Esophagus muscularis mucosa (tissue), 4 donors: ENCODE results near the gene LHFPL6. TPM values are rescaled to one million over a fixed set of nuclear protein-coding genes. Genes with fewer than 3 reads are reported as not detected.

Source experiments
- DNase-seq: peaks from one replicate; pipeline ENCODE4 v3.0.0-alpha.2; 2017; ENCODE audit errors: extremely low spot score
- H3K27ac ChIP-seq, 4 donors: fragments of 200-600 bp; sonication (generic); replicated peaks in 1 of 4; 1 replicate in 3 of 4; 2 replicates in 1 of 4; pipeline ENCODE4 v1.5.1; 2016 to 2019; ENCODE audit warnings: mild to moderate bottlenecking in 1 of 4
- H3K27me3 ChIP-seq, 4 donors: fragments of 200-600 bp; sonication (generic); one replicate each; pipeline versions ENCODE4 v1.5.1 to v1.6.0; 2016 to 2019
- H3K36me3 ChIP-seq, 4 donors: fragments of 200-600 bp; sonication (generic); one replicate each; pipeline ENCODE4 v1.5.1; 2016 to 2019
- H3K4me1 ChIP-seq, 4 donors: fragments of 200-600 bp; sonication (generic); one replicate each; pipeline ENCODE4 v1.5.1; 2016 to 2019
- H3K4me3 ChIP-seq, 4 donors: fragments of 200-600 bp; sonication (generic); 1 replicate in 2 of 4; 2 replicates in 2 of 4; pipeline ENCODE4 v1.5.1; 2016 to 2019; ENCODE audit warnings: mild to moderate bottlenecking in 4 of 4, moderate library complexity in 1 of 4
- H3K9me3 ChIP-seq, 4 donors: fragments of 200-600 bp; sonication (generic); 1 replicate in 3 of 4; 2 replicates in 1 of 4; pipeline ENCODE4 v1.5.1; 2016 to 2019
- EP300 ChIP-seq: sonication (generic); formaldehyde crosslinking; IDR thresholded peaks from one replicate; pipeline ENCODE4 v1.6.1; 2017; ENCODE audit warnings: antibody characterized with exemption
- POLR2A ChIP-seq: fragments of 450-650 bp; IDR thresholded peaks from one replicate; pipeline ENCODE4 v1.6.1; 2017; ENCODE audit warnings: antibody characterized with exemption, moderate library complexity, mild to moderate bottlenecking, low read depth
- POLR2AphosphoS5 ChIP-seq, 2 donors: sonication (generic); formaldehyde crosslinking; IDR thresholded peaks; one replicate each; pipeline ENCODE4 v1.6.1; 2017; ENCODE audit warnings: antibody characterized with exemption in 2 of 2
- WGBS: methylation state at CpG from one replicate; pipeline ENCODE4 v1.1.5; 2018; 5-methylcytosine and 5-hydroxymethylcytosine counted together
- intact Hi-C: fragments of 100-400 bp; cut with DNase I; formaldehyde crosslinking; loops from one replicate; pipeline ENCODE4 v1.15.1; 2023
- total RNA-seq, 4 donors: library from RNA; depleted of rRNA; stranded (reverse); fragments of >200 nt; gene quantifications; one replicate each; pipeline versions ENCODE4 v1.1.0 to v1.2.1, GENCODE V29; 2016
- TF ChIP-seq, protein P1 (sequence below), 3 experiments: fragments of 200-600 bp in 2 of 3; fragments of 450-650 bp in 1 of 3; sonication (generic) in 2 of 3; IDR thresholded peaks; one replicate each; pipeline ENCODE4 v1.5.1; 2017 to 2019; ENCODE audit warnings: antibody characterized with exemption in 3 of 3, mild to moderate bottlenecking in 2 of 3, moderate library complexity in 1 of 3

The LHFPL6 gene
- total RNA-seq, 4 donors from 2014 or later, result 55.6 to 75.9 (median 72.0) TPM

DNA sequence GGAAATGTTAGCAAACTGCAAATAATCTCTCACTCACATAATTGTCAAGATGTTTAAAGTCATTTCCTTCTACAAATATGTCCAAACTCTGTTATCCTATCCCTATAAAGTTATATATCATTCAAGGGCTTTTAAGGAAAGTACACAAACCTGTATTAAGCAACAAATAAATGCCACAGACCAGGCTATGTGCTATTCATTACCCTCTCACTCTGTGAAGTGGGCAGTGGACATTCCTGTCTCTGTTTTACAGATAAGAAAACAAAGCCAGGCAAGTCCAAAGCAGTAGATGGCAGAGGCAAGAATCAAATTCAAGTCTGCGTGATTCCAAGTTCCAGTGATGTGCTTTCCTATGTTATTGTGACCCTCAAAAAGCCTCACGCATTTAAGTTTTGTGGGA lies 140.6 kb downstream of the LHFPL6 start:
- Histone ChIP-seq H3K27ac (no peak overlapping the region), H3K4me3 (no peak overlapping the region), H3K4me1 (peaks cover 0 to 21% (median 17%) of the 10 kb centered on the region in 4 donors), H3K9me3 (no peaks in the 10 kb centered on the region), H3K27me3 (no peaks in the 10 kb centered on the region), H3K36me3 (no peaks in the 10 kb centered on the region)
- WGBS, result 97% methylated on average over 2 of the region's 2 CpGs
- TF ChIP-seq, protein P1, sequence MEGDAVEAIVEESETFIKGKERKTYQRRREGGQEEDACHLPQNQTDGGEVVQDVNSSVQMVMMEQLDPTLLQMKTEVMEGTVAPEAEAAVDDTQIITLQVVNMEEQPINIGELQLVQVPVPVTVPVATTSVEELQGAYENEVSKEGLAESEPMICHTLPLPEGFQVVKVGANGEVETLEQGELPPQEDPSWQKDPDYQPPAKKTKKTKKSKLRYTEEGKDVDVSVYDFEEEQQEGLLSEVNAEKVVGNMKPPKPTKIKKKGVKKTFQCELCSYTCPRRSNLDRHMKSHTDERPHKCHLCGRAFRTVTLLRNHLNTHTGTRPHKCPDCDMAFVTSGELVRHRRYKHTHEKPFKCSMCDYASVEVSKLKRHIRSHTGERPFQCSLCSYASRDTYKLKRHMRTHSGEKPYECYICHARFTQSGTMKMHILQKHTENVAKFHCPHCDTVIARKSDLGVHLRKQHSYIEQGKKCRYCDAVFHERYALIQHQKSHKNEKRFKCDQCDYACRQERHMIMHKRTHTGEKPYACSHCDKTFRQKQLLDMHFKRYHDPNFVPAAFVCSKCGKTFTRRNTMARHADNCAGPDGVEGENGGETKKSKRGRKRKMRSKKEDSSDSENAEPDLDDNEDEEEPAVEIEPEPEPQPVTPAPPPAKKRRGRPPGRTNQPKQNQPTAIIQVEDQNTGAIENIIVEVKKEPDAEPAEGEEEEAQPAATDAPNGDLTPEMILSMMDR (IDR thresholded peaks at IDR 0.05), result no peak
- TF ChIP-seq POLR2AphosphoS5 (IDR thresholded peaks at IDR 0.05), result no peak
- no peak for TF ChIP-seq POLR2A
- no peak for TF ChIP-seq EP300
- DNase-seq, result no peak
- intact Hi-C loops, result no loop called here

DNA sequence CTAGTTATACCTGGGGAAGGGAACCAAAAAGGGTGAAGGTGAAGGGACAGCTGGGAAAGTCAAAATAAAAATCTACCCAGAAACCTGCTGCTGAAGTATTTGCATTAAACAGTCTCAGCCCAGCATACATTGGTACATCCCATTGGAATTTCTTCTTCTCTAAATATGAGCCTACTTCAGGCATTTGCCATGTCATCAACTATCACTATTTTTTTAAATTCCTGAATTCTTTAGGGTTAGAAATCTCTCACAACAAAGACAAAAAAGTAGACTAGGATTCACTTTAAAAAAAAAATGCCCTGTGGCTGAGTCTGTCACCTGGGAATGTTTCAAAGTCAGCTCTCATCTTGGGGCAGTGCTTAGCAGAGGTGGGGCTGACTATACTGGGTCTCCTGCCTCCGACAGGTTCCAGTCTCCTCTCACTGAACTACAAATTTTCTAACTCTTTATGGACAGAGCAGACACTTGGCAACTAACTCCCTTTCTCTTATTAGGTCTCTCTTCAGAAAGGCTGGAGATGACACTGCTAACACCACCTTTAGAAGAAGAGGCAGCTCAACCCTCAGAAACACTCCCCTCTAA lies 141.2 kb downstream of the LHFPL6 start:
- Histone ChIP-seq H3K4me1 (peaks cover 0 to 21% (median 17%) of the 10 kb centered on the region in 4 donors), H3K9me3 (no peaks in the 10 kb centered on the region), H3K27me3 (no peaks in the 10 kb centered on the region), H3K36me3 (no peaks in the 10 kb centered on the region), H3K27ac (no peak overlapping the region), H3K4me3 (no peak overlapping the region)
- TF ChIP-seq POLR2A (no peak), EP300 (no peak), POLR2AphosphoS5 (IDR thresholded peaks at IDR 0.05) (no peak)
- TF ChIP-seq, protein P1 (IDR thresholded peaks at IDR 0.05), result no peak
- 86% methylated on average over 1 of the region's 1 CpG for WGBS
- DNase-seq, result no peak
- intact Hi-C loops, result no loop called here

DNA sequence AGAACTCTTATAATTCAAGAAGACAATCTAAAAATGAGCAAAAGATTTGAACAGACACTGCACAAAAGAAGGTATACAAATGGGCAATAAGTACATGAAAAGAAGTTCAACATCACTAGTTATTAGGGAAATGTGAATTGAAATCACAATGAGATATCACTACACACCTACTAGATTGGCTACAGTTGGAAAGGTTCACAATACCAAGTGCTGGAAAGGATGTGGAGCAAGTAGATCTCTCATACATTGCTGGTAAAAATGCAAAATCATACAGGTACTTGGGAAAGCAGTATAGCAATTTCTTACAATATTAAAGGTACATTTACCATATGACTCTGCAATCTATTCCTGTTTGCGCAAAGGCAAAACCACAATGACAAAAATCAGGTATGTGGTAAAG lies 145.7 kb downstream of the LHFPL6 start:
- Histone ChIP-seq H3K4me3 (no peak overlapping the region), H3K4me1 (peaks cover 16 to 51% (median 24%) of the 10 kb centered on the region in 4 donors), H3K27me3 (no peaks in the 10 kb centered on the region), H3K9me3 (no peaks in the 10 kb centered on the region), H3K27ac (no peak overlapping the region), H3K36me3 (no peaks in the 10 kb centered on the region)
- TF ChIP-seq POLR2AphosphoS5 (IDR thresholded peaks at IDR 0.05), result no peak
- no peak for TF ChIP-seq EP300
- TF ChIP-seq, protein P1 (IDR thresholded peaks at IDR 0.05), result no peak
- TF ChIP-seq POLR2A, result no peak
- WGBS, result 96% methylated on average over 1 of the region's 1 CpG
- DNase-seq, result no peak
- intact Hi-C loops, result no loop called here

DNA sequence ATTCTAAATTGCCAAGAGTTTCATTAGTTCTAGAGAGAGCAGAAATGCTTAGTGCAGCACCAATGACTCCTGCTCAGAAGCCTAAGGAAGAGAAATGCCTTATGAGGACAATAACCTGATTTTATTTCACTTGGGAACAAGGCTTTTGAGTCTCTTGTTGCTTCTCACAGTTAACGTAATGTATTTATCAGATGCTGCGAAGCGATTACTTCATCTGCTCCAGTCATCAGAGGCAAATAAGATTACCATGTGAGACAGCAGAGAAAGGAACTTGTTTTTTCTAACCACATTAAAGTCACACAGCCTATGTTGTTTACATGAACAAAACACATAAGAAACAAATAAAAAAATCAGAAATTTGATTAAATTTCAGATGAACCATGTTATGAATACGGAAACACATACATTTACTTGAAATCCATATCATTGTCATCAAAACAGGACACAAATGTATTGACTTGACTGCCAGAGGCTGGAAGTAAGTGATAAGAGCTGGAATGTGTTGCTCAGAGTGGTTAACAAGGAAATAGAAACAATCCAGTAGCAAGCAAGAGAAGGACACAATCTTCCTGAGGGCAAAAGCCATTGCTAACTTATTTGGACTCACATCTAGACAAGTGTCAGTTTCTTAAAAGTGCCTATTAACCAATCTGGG lies 147.3 kb downstream of the LHFPL6 start:
- intact Hi-C loops, result no loop called here
- no peak overlapping the region for H3K4me3 ChIP-seq
- TF ChIP-seq POLR2A (no peak), EP300 (no peak), POLR2AphosphoS5 (IDR thresholded peaks at IDR 0.05) (no peak)
- TF ChIP-seq, protein P1 (IDR thresholded peaks at IDR 0.05), result no peak
- H3K36me3 ChIP-seq, result no peaks in the 10 kb centered on the region
- no peaks in the 10 kb centered on the region for H3K9me3 ChIP-seq
- 58% methylated on average over 4 of the region's 4 CpGs for WGBS
- no peaks in the 10 kb centered on the region for H3K27me3 ChIP-seq
- no peak overlapping the region for H3K27ac ChIP-seq
- H3K4me1 ChIP-seq, result peaks cover 30 to 64% (median 36%) of the 10 kb centered on the region in 4 donors
- no peak for DNase-seq
